Measurements from ENCODE around the gene SMYD3. TPM values are rescaled to one million over a fixed set of nuclear protein-coding genes. Genes with fewer than 3 reads are reported as not detected.

SMYD3 gene
- total and polyA plus RNA-seq, 9 of the 15 experiments (the other 6 are each of a cell fraction or from before 2014, with no cell fraction given): 128 to 440 (median 197) TPM

GRCh38 chr1:246149543-246149942 lies 357.5 kb downstream of the SMYD3 start:
- no peak overlapping the region for H3K9ac ChIP-seq (ENCODE audit: insufficient read depth in 1 of 2, low read depth in 2 of 2, low read length in 2 of 2)
- peaks cover 23% of the 10 kb centered on the region for H3K79me2 ChIP-seq (ENCODE audit: control insufficient read depth, insufficient read depth, low read length)
- H4K20me1 ChIP-seq (replicated peaks; ENCODE audit: control insufficient read depth, insufficient read depth, low read length): no peaks in the 10 kb centered on the region
- peaks cover 9% of the 10 kb centered on the region for H3K9me3 ChIP-seq (replicated peaks; ENCODE audit: control insufficient read depth, insufficient read depth, low read depth, low read length)
- no peak overlapping the region for H3K27ac ChIP-seq (ENCODE audit: extremely low read depth, low read depth, low read length)
- peaks cover 16 to 35% of the 10 kb centered on the region in 2 experiments for H3K4me1 ChIP-seq (replicated peaks in 1 of 2; ENCODE audit: control insufficient read depth in 2 of 2, insufficient read depth in 2 of 2, low read length in 2 of 2)
- peaks cover 7% of the 10 kb centered on the region; the same call in 2 of the 3 replicates for H3K36me3 ChIP-seq (ENCODE audit: control insufficient read depth, insufficient read depth, low read length)
- ChIA-PET POLR2A (no interaction called here), CTCF (ENCODE audit: low intra/inter-chr PET ratio) (no interaction called here)
- H3K4me3 ChIP-seq: no peak overlapping the region
- H2AFZ ChIP-seq (ENCODE audit: low read depth, low read length): no peak overlapping the region
- no TSS peak for BruUV-seq (replicated peaks)
- H3K27me3 ChIP-seq (ENCODE audit: control insufficient read depth in 2 of 2, insufficient read depth in 2 of 2, low read length in 2 of 2): no peaks in the 10 kb centered on the region
- 80% methylated on average over 2 of the region's 2 CpGs for WGBS (ENCODE audit: insufficient coverage, low coverage, missing lambda C conversion rate)
- intact Hi-C loops (cut with micrococcal nuclease): no loop called here
- TF ChIP-seq SMARCB1 (IDR thresholded peaks at IDR 0.05; ENCODE audit: insufficient read length, low read depth) (no peak), DMBX1 (CRISPR knock-in tag; IDR thresholded peaks at IDR 0.05; ENCODE audit: borderline replicate concordance) (no peak), ZNF316 (IDR thresholded peaks at IDR 0.05) (peak; percentile 93), POLR2AphosphoS5 (IDR thresholded peaks at IDR 0.05; ENCODE audit: control insufficient read depth, insufficient read depth, low read depth, low read length) (no peak), MYC (IDR thresholded peaks at IDR 0.05; ENCODE audit: low read depth, low read length) (no peak), MYC (CRISPR knock-in tag; IDR thresholded peaks at IDR 0.05; ENCODE audit: borderline replicate concordance, low read depth) (no peak), C11orf30 (IDR thresholded peaks at IDR 0.05; ENCODE audit: low read depth) (peak; percentile 84), CXXC5 (CRISPR knock-in tag; IDR thresholded peaks at IDR 0.05) (no peak), SMC3 (conservative IDR thresholded peaks at IDR 0.05; ENCODE audit: insufficient read depth, low read depth, low read length) (no peak), KLF13 (tag; IDR thresholded peaks at IDR 0.05; ENCODE audit: borderline replicate concordance, low read depth) (no peak), MAFK (IDR thresholded peaks at IDR 0.05; ENCODE audit: low read length) (peak; percentile 60), MAFG (tag; conservative IDR thresholded peaks at IDR 0.05) (peak; percentile 69), MAFF (IDR thresholded peaks at IDR 0.05; ENCODE audit: low read length) (peak; percentile 68), EP300 (IDR thresholded peaks at IDR 0.05; ENCODE audit: low read length) (no peak), GTF3C2 (IDR thresholded peaks at IDR 0.05; ENCODE audit: borderline replicate concordance, extremely low read depth, insufficient read length) (no peak)
- H3K9me1 ChIP-seq (ENCODE audit: control insufficient read depth, insufficient read depth, low read length): no peaks in the 10 kb centered on the region
- ATAC-seq (no peak), FAIRE-seq (no peak), DNase-seq (ENCODE audit: extremely low read depth in 1 of 4, low spot score in 3 of 4) (no peak)
- in situ Hi-C loops (cut with MboI): no loop called here
- no peak overlapping the region for H3K4me2 ChIP-seq (ENCODE audit: insufficient read depth, low read length)

Data from K562 (cell line).